ENCODE data around the gene COL4A1. TPM values are rescaled to one million over a fixed set of nuclear protein-coding genes. Genes with fewer than 3 reads are reported as not detected.

COL4A1 gene
- total RNA-seq, 1 donor from 2014 or later: 2,489 TPM

- no peak overlapping the region for H3K27ac ChIP-seq (ENCODE audit: low read depth, low read length)
- no peaks in the 10 kb centered on the region for H3K9me3 ChIP-seq (ENCODE audit: insufficient read depth, low read depth, low read length)
- H3K36me3 ChIP-seq (ENCODE audit: insufficient read depth, low read length): peaks cover 12% of the 10 kb centered on the region
- H3K9ac ChIP-seq (ENCODE audit: low read length): no peak overlapping the region
- no peak for DNase-seq (ENCODE audit: low read depth)
- no peaks in the 10 kb centered on the region for H3K27me3 ChIP-seq (ENCODE audit: insufficient read depth, low read length)
- Mint-ChIP-seq H3K9me3 (ENCODE audit: unreplicated experiment) (no peaks in the 10 kb centered on the region), H3K36me3 (ENCODE audit: low read depth, unreplicated experiment) (peaks cover 28% of the 10 kb centered on the region), H3K4me3 (ENCODE audit: unreplicated experiment) (no peak overlapping the region), H3K4me1 (ENCODE audit: low read depth, unreplicated experiment) (peaks cover 36% of the 10 kb centered on the region), H3K27me3 (ENCODE audit: low read depth, unreplicated experiment) (no peaks in the 10 kb centered on the region), H3K27ac (ENCODE audit: unreplicated experiment) (peak overlapping the region; percentile 47)
- no peak overlapping the region for H3K4me2 ChIP-seq (ENCODE audit: low read length)
- peaks cover 89% of the 10 kb centered on the region for H3K79me2 ChIP-seq (ENCODE audit: insufficient read depth, low read length)
- H2AFZ ChIP-seq (ENCODE audit: low read depth, low read length): no peak overlapping the region
- peaks cover 27% of the 10 kb centered on the region for H3K4me1 ChIP-seq (ENCODE audit: insufficient read depth, low read length)
- TF ChIP-seq EZH2 (IDR thresholded peaks at IDR 0.05; ENCODE audit: insufficient read depth, low read length) (no peak), CTCF (IDR thresholded peaks at IDR 0.05; ENCODE audit: insufficient read depth, low read depth, low read length) (no peak)
- H3K4me3 ChIP-seq (ENCODE audit: insufficient read depth, low read depth, low read length): no peak overlapping the region
- H4K20me1 ChIP-seq (ENCODE audit: insufficient read depth, low read length): peaks cover 84% of the 10 kb centered on the region
- FAIRE-seq: no peak
Measured at GRCh38 chr13:110231348-110232047, 75.5 kb downstream of the COL4A1 start.

- peaks cover 41% of the 10 kb centered on the region for H3K4me1 Mint-ChIP-seq (ENCODE audit: low read depth, unreplicated experiment)
- H3K4me3 Mint-ChIP-seq (ENCODE audit: unreplicated experiment): no peak overlapping the region
Measured at GRCh38 chr13:110230661-110231347, 76.2 kb downstream of the COL4A1 start.

More at GRCh38 chr13:110230661-110231347, 76.2 kb downstream of the COL4A1 start:
- Histone ChIP-seq H3K4me1 (ENCODE audit: insufficient read depth, low read length) (peaks cover 34% of the 10 kb centered on the region), H3K79me2 (ENCODE audit: insufficient read depth, low read length) (peaks cover 83% of the 10 kb centered on the region), H3K27ac (ENCODE audit: low read depth, low read length) (no peak overlapping the region), H3K27me3 (ENCODE audit: insufficient read depth, low read length) (no peaks in the 10 kb centered on the region), H4K20me1 (ENCODE audit: insufficient read depth, low read length) (peaks cover 84% of the 10 kb centered on the region), H3K9ac (ENCODE audit: low read length) (no peak overlapping the region), H3K4me3 (ENCODE audit: insufficient read depth, low read depth, low read length) (no peak overlapping the region), H3K36me3 (ENCODE audit: insufficient read depth, low read length) (peaks cover 6% of the 10 kb centered on the region), H2AFZ (ENCODE audit: low read depth, low read length) (no peak overlapping the region), H3K4me2 (ENCODE audit: low read length) (no peak overlapping the region), H3K9me3 (ENCODE audit: insufficient read depth, low read depth, low read length) (no peaks in the 10 kb centered on the region)
- Mint-ChIP-seq H3K9me3 (ENCODE audit: unreplicated experiment) (no peaks in the 10 kb centered on the region), H3K27me3 (ENCODE audit: low read depth, unreplicated experiment) (no peaks in the 10 kb centered on the region), H3K36me3 (ENCODE audit: low read depth, unreplicated experiment) (peaks cover 25% of the 10 kb centered on the region), H3K27ac (ENCODE audit: unreplicated experiment) (no peak overlapping the region)
- TF ChIP-seq EZH2 (IDR thresholded peaks at IDR 0.05; ENCODE audit: insufficient read depth, low read length): no peak
- no peak for TF ChIP-seq CTCF (IDR thresholded peaks at IDR 0.05; ENCODE audit: insufficient read depth, low read depth, low read length)
- no peak for FAIRE-seq
- DNase-seq (ENCODE audit: low read depth): no peak
